GM23248 (cell line): ENCODE results near the gene PLBD1.

ENCODE experiments used
- EZH2 ChIP-seq: fragments of 200-600 bp; sonication (generic); IDR thresholded peaks from 2 replicates; pipeline ENCODE4 v1.6.1; 2018; ENCODE audit warnings: antibody characterized with exemption, mild to moderate bottlenecking; ENCODE audit not compliant: insufficient read depth, poor library complexity, severe bottlenecking
- EZH2phosphoT487 ChIP-seq: fragments of 200-600 bp; sonication (generic); IDR thresholded peaks from 2 replicates; pipeline ENCODE4 v1.6.1; 2018; ENCODE audit warnings: antibody characterized with exemption, moderate library complexity, mild to moderate bottlenecking, low read depth; ENCODE audit not compliant: insufficient read depth

- TF ChIP-seq EZH2phosphoT487 (no peak), EZH2 (no peak)
Observed at GRCh38 chr12:14545144-14546124, 22.2 kb downstream of the PLBD1 start.
